Cardiac muscle cell (in vitro differentiated cells and primary cell): ENCODE measurements around the gene TECR. TPM values are rescaled to one million over a fixed set of nuclear protein-coding genes. Genes with fewer than 3 reads are reported as not detected.
A peak's percentile ranks its signal among the peaks of the same experiment; 100 is the strongest.
"Not testable (repeated sequence)": the region's sequence is repeated elsewhere in the genome, so short reads cannot be mapped to it uniquely, and the experiment has no call there.

ENCODE experiments used
- DNase-seq, 2 donors: peaks; one replicate each; pipeline versions ENCODE4 v3.0.0 to v3.0.0-alpha.2; 2010 to 2017; ENCODE audit warnings: low read depth in 1 of 2, low spot score in 1 of 2
- H3K27ac ChIP-seq: fragments of 200-600 bp; sonication (generic); 2 replicates; pipeline ENCODE4 v1.5.1; 2016
- H3K27me3 ChIP-seq: fragments of 200-600 bp; sonication (generic); 2 replicates; pipeline ENCODE4 v1.6.0; 2016; ENCODE audit warnings: control low read depth
- H3K36me3 ChIP-seq: fragments of 200-600 bp; sonication (generic); 2 replicates; pipeline ENCODE4 v1.5.1; 2016; ENCODE audit warnings: control low read depth
- H3K4me1 ChIP-seq: fragments of 200-600 bp; sonication (generic); 2 replicates; pipeline ENCODE4 v1.8.1; 2017; ENCODE audit warnings: low read depth, mild to moderate bottlenecking, mixed run types
- H3K4me3 ChIP-seq: fragments of 200-600 bp; sonication (generic); 2 replicates; pipeline ENCODE4 v1.5.1; 2016; ENCODE audit warnings: mild to moderate bottlenecking
- H3K9me3 ChIP-seq: fragments of 200-600 bp; sonication (generic); 2 replicates; pipeline ENCODE4 v1.5.1; 2017; ENCODE audit warnings: low read depth, mild to moderate bottlenecking, control low read depth
- CTCF ChIP-seq: IDR thresholded peaks from 2 replicates; pipeline ENCODE4 v1.5.1; 2012; ENCODE audit warnings: low read depth, mild to moderate bottlenecking, low read length
- polyA plus RNA-seq: library from polyadenylated mRNA; unstranded; fragments of >200 nt; fragmentation: Nextera tagmentation; extraction: Ambion mirVana; gene quantifications from 2 replicates; pipeline ENCODE4 v1.2.1, GENCODE V29; 2016
- total RNA-seq: library from RNA; depleted of rRNA; stranded (reverse); fragments of >200 nt; gene quantifications from 2 replicates; pipeline ENCODE4 v1.2.3, GENCODE V29; 2016

The TECR gene
- total and polyA plus RNA-seq, 2 experiments from 2014 or later: 83.1 to 345 TPM

GRCh38 chr19:14562660-14563589, 33.5 kb downstream of the TECR start:
- TF ChIP-seq CTCF: no peak
- H3K4me3 ChIP-seq: no peak overlapping the region
- H3K36me3 ChIP-seq: peaks cover 3% of the 10 kb centered on the region
- no peak for DNase-seq
- H3K27ac ChIP-seq: peak overlapping the region; percentile 92
- no peaks in the 10 kb centered on the region for H3K9me3 ChIP-seq
- H3K4me1 ChIP-seq: peaks cover 28% of the 10 kb centered on the region
- no peaks in the 10 kb centered on the region for H3K27me3 ChIP-seq

- no peaks in the 10 kb centered on the region for H3K9me3 ChIP-seq
- H3K4me1 ChIP-seq: peaks cover 28% of the 10 kb centered on the region
- H3K27ac ChIP-seq: no peak overlapping the region
- TF ChIP-seq CTCF: no peak
- no peak for DNase-seq
- H3K4me3 ChIP-seq: no peak overlapping the region
- no peaks in the 10 kb centered on the region for H3K27me3 ChIP-seq
- H3K36me3 ChIP-seq: peaks cover 3% of the 10 kb centered on the region
Observed at GRCh38 chr19:14563590-14563926, 34.2 kb downstream of the TECR start.

- no peaks in the 10 kb centered on the region for H3K9me3 ChIP-seq
- no peaks in the 10 kb centered on the region for H3K27me3 ChIP-seq
- peak in 1 of 2 donors; percentile 21 for DNase-seq
- no peak overlapping the region for H3K4me3 ChIP-seq
- H3K4me1 ChIP-seq: peaks cover 28% of the 10 kb centered on the region
- H3K36me3 ChIP-seq: peaks cover 3% of the 10 kb centered on the region
- TF ChIP-seq CTCF: no peak
- H3K27ac ChIP-seq: no peak overlapping the region
Observed at GRCh38 chr19:14563989-14564651, 34.7 kb downstream of the TECR start.

- not testable (repeated sequence) for DNase-seq, H3K27ac ChIP-seq, H3K27me3 ChIP-seq, H3K9me3 ChIP-seq, H3K4me3 ChIP-seq, H3K36me3 ChIP-seq
- H3K4me1 ChIP-seq: peaks cover 26% of the 10 kb centered on the region
Observed at GRCh38 chr19:14564652-14565297, 35.4 kb downstream of the TECR start.

GRCh38 chr19:14565298-14565679, 35.9 kb downstream of the TECR start:
- TF ChIP-seq CTCF: no peak
- H3K27ac ChIP-seq: no peak overlapping the region
- DNase-seq: no peak
- peaks cover 21% of the 10 kb centered on the region for H3K4me1 ChIP-seq
- H3K27me3 ChIP-seq: no peaks in the 10 kb centered on the region
- no peak overlapping the region for H3K4me3 ChIP-seq
- H3K36me3 ChIP-seq: peaks cover 3% of the 10 kb centered on the region
- H3K9me3 ChIP-seq: no peaks in the 10 kb centered on the region
